ENCODE measurements around the gene PLK5.
"Not testable (repeated sequence)": the region's sequence is repeated elsewhere in the genome, so short reads cannot be mapped to it uniquely, and the experiment has no call there.

PLK5 gene, protein sequence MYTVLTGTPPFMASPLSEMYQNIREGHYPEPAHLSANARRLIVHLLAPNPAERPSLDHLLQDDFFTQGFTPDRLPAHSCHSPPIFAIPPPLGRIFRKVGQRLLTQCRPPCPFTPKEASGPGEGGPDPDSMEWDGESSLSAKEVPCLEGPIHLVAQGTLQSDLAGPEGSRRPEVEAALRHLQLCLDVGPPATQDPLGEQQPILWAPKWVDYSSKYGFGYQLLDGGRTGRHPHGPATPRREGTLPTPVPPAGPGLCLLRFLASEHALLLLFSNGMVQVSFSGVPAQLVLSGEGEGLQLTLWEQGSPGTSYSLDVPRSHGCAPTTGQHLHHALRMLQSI

DNA sequence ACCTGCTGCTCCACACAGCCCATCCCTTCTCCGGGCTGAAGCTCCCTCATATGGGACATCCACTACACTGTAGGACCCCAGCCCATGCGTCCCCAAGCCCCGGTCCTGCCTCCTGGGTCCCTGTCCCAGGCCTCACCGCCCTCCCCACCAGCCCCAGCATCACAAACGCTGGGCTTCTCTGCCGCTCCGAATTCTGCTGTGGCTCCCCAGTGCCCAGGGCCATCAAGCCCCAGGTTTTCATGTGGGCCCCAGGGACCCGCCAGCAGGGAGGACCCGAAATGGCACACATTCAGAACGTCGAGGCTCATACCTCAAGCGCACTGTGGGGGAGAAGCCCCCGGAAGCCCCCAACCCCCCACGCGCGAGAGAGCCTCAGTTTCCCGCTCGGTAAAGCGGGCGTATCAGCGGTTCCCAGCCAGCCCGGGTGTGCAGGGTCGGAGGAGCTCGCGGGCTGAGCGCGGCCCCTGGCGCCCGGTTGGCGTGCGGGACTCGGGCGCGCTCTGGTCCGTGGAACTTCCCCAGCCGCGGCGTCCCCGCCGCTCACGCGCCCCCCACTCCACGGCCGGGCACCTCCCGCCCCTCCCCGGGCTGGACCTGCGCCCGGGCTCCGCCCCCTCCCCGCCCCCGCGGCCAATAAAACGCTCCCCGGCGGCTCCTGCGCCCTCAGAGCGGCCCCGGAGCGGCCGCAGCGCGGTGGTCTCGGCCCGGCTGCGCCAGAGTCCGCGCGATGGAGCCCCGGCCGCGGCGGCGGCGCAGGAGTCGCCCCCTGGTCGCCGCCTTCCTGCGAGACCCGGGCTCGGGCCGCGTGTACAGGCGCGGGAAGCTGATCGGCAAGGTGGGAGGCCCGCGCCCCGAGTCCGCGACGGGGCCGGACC lies at the start of gene PLK5:
Gene PLK5, plus strand, starts transcription at position 666 of the 875 bp plus-strand sequence. CDS start 2,920 bp downstream, outside the sequence.
- peak in 24 of 58 donors; percentile 8 to 52 (median 16) for DNase-seq

DNA sequence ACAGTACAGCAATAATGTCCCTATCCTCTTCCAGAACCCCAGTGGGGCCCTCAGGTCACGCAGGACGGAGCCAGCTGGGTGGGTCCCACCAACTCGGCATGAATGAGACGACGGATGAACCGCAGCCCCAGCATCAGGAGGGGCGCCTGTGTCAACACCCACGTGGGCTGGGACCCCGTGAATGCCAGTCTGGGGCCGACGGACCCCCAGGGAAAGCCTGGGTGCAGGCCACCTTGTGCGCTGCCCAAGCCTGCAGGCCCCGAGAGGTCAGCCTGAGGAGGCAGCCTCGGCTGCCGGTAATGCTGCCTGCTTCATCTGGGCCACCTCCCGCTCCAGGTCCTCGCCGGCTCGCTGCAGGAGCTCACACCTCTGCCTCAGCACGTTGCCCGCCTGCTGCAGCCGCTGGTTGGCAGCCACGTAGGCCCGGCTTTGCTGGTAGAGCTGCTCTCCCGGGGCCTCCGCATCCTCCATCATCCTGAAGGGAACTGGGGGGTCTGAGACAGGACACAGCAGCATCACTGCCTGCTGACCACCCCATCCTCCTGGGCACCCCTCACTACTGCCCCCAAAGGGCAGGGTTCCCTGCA lies 49.0 kb upstream of the PLK5 start:
- no peak for DNase-seq

DNA sequence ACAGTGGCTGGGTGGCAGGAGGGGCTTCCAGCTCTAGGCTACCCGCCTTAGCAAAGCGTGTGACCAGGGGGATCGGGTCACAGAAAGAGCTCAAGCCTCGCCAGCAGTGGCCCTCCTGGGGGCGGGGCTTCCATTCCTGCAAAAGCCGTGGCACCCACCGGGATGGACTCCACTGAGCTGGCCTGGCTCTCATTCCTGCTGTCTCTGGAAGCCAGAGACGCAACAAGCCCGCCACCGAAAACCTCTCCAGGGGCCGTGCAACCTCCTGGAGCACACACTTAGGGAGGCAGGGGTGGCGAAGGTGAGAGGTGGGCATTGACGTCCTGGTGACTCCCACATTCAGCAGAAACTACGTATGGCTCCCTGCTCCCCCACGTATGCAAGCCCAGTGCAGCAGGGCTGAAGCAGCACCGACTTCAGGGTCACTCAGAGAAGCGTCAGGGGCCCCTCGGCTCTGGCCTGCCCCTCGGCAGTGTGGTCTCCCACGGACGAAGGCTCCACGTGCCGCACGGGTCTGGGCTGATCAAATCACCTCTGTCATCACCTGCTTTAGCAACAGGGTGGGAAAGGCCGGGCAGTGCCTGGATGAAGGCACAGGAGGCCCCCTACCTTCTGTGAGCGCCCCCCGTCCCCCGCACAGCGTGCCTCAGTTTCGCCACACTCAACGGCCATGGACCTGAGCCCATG lies 48.0 kb upstream of the PLK5 start:
- DNase-seq = no peak

DNA sequence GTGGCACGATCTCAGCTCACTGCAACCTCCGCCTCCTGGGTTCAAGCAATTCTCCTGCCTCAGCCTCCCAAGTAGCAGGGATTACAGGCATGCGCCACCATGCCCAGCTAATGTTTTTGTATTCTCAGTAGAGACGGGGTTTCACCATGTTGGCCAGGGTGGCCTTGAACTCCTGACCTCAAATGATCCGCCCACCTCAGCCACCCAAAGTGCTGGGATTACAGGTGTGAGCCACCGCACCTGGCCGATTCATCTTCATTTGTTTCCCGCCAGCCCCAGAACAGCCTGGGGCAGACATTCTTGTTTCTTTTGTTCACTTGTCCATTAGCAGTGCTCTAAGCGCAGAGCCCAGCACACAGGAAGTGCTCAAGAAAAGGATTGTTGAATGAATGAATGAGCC lies 46.8 kb upstream of the PLK5 start:
- not testable (repeated sequence) for DNase-seq

DNA sequence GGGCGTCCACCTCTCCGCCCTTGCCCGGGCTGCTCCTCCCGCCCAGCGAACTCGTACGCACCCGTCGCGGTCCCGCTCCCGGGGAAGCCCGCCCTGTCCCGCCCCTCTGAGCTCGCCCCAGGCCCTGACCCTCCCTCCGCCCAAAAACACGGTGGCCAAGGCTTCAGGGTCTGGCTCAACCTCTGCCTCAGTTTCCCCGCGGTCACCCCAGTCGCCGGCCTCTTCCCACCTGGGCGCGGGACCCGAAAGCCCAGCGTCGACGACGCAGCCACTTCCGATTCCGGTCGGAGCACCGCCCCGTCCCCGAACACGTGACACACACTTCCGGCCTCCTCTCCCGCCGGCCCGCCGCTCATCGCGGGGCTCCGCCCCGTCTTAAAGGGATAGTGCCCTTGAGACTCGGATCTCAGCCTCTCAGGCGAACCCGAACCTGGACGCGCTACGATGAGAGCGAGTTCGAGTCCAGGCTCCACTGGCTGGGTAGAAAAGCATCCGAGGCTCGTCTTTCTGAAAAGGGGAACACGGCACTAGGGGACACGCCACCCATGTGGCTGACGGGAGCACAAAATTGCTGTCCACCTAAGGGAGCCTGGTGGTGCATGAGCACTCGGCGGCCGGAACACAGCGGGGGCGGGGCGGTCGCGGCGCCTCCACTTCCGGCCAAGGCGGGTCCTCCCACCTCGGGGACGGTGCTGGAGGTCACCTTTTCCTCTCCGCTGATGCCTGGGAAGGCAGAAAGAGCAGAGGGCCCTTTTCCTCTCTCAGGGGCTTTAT lies 44.8 kb upstream of the PLK5 start, which contains the start of gene C19orf25:
Gene C19orf25, minus strand, starts transcription at position 282 of the 774 bp plus-strand sequence. CDS start 312 bp downstream, outside the sequence.
- peak; percentile 37 to 96 (median 89) for DNase-seq

DNA sequence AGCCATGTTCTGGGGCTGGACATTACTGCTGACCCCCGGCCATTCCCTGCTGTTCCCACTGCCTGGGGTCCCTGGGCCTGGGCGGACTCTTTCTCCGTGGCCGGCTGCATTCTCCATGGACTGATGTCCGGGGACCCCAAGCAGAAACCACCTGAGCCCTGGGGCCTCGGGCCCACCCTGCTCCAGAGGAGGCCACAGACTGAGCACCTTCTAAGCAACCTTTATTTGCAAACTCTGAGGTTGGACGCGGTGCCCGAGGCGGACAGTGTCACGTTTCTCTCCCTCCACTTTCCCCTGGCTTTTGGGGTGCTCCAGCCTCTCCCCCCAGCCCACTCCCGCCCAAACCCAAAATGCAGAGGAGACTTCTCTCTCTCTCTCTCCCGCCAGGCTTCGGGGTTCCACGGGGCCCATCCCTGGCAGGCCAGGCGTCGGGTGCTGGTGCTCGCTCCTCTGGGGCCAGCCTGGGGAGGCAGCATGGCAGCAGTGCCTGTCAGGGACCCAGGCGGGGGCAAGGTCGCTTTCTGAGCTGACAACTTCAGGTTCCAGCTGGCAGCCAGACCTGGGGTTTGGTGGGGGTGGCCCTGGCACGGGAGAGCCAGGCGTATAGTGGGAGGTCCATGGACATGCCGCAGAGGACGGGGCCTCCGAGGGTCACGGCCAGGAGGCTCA lies 42.5 kb upstream of the PLK5 start:
- DNase-seq = no peak

DNA sequence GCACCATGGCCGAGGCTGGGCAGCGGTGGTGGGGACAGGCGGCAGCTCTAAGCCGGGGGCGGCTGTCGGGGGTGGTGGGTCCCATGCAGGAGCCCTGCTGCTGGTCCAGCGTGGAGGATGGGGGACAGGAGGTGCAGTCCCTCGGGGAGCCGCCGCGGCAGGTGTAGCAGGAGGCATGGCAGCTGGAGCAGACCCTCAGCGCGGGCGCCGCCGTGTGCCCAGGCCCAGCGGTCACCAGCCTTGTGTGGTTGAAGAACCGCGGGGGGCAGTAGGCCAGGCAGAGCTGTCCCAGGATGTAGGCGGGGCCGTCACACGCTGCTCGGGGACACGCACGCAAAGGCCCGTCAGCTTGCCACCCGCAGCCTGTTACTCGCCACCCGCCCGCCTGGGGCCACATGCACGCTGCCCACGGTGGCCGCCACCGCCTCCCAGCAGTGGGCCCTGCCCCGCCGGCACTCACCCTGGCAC lies 42.0 kb upstream of the PLK5 start:
- DNase-seq = no peak

DNA sequence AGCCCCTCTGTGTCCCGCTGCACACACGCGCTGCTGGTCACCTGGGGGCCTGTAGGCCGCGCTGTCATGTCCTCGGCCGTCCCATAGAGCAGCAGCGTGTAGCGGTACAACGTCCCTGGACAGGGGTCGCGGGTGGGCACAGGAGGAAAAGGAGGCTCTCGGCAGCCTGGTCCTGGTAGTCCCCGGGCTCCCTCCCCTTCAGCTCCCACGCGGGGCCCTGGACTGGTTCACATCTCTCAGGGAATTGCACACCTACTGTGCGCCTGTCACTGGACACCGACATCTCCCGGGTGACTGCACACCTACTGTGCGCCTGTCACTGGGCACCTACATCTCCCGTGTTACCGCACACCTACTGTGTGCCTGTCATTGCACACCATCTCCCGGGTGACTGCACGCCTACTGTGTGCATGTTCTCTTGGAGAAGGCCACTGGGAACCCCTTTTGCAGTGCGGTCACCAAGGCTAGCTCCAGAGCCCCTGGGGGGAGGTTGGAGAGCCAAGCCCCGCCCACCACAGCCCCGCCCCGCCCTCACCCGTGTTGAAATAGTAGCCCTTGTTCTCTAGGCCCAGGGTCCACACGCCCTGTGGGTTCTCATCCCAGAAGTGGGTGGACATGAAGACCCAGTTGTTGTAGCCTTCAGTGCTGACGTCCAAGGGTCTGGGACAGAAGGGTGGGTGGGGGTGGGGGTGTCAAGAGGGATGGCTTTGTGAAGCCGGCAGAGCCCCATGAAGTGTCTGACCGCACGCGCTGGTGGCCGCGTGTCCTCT lies 41.3 kb upstream of the PLK5 start:
- DNase-seq = no peak

DNA sequence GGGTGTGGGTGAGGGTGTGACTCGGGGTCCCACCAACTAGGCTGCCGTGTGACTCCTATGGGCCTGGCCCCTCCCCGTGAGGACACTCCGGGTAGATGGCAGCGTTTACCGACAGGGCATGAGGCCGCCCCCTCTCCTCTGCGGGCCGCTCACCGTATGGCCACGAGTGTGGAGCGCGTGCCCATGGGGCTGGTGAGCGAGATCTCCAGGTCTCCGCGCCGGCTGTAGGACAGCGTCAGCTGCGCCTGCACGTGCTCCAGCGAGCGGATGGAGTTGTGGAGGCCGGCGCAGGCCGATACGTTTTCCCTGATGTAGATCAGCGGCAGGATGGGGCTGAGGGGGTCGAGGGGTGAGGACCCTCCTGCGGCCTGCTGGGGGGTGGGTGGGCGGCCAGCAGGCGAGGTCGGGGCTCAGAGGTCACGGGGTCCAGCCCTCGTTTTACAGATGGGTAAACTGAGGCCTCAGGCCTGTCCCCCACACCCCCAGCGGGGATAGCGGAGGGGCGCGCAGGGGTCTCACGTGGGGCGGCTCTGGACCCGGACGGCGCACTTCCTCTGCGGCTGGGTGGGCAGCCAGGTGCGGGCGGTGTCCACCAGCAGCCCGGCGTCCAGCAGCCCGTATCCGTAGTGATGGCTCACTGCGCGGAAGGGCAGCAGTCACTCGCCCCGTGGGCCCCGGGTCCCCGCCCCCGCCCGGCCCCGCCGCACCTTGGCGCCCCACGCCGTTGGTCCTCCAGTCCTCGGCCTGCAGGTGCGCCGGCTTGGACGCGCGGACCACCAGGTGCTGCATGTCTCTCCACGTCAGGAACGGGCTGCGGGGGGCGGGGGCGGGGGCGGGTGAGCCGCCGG lies 40.5 kb upstream of the PLK5 start:
- no peak for DNase-seq

DNA sequence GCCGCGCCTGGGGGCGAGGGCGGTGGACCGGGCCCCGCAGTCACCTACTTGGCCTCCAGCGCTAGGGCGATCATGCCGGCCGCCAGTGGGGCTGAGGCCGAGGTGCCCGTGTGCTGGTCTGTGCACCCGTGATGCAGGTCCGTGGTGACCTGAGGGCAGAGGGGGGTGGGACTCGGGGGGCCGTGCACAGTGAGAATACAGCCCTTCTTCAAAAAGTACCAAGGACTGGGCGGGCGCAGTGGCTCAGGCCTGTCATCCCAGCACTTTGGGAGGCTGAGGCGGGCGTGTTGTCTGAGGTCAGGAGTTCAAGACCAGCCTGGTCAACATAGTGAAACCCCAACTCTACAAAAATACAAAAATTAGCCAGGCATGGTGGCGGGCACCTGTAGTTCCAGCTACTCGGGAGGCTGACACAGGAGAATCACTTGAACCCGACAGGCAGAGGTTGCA lies 39.9 kb upstream of the PLK5 start:
- no peak for DNase-seq

DNA sequence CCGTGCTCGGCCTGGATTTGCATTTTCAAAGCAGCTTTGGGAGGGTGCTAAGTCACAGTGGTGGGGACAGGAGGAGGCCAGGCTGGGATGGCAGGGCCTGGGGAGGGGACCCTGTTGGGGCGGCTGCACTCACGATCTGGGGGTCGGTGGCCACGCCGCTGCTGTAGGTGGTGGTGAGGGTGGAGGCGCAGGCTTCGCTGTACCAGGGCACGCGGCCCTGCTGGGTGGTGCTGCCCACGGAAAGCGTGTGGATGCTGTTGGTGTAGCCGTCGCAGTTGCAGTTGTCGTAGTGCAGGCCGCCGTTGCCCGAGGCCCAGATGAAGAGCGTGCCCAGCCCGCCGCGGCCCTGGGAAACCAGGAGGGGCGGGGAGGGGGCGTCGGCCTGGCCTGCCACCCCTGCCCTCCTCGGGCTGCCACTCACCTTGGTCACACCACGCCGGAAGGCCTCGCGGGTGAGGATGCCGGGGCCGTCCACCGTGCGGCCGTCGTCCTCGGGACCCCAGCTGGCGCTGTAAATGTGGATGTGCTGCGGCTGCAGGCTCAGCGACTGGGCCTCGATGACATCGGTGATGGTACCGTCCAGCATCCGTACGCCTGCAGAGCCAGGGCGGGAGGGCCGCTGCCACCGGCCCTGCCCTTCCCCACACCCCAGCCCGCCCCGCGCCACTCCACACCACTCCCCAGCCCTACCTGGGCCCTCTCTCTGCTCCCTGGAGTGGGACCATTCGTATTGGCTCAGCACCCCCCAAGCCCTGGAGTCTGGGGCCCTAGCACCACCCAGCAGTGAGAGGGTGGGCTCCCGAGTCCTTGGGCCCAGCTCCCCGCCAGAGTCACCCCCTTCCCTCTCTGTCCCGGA lies 36.9 kb upstream of the PLK5 start:
- DNase-seq = no peak

DNA sequence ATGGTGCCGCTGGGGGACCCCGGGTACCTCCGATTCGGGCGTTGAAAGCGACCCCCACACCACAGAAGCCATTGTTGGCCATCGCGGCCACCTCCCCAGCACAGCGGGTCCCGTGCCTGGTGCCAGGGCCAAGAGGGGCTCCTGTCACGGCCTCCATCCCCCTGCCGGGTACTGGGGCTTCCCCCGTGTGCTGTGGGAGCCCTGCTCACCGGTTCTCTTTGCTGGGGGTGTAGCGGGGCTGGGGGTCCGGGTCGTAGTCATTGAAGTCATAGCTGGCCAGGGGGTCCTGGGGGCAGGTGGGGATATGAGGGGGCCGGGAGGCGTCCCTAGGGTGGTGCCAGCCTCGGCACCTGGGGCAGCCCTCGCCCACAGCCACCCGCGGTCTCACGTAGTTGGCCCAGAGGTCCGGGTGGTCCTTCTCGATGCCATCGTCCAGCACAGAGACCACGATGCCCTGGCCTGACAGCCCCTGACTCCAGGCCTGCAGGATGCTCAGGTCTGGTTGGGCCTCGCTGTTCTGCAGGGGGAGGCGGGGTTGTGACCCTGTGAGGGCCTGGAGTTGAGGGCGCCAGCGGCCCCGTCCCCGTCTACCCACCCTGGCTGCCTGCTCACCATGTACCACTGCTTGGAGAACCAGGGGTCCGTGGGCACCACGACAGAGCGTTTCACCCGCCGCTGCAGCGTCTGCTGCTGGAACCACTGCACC lies 36.1 kb upstream of the PLK5 start:
- no peak for DNase-seq

DNA sequence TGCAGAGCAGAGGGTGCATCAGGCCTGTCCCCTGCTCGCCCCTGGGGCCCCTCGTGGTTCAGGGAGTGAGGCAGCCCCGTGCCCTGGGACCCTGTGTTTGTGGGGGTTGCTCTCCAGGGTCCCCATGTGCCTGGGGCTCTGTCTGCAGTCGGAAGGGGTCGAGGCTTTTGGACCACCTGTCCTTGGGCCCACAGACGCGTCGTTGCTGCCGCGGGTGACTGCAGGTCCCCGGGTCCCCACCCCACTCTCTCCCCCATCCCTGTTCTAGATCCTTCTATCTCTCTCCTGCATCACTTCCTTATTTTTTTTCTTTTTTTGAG lies 35.6 kb upstream of the PLK5 start:
- DNase-seq = no peak

DNA sequence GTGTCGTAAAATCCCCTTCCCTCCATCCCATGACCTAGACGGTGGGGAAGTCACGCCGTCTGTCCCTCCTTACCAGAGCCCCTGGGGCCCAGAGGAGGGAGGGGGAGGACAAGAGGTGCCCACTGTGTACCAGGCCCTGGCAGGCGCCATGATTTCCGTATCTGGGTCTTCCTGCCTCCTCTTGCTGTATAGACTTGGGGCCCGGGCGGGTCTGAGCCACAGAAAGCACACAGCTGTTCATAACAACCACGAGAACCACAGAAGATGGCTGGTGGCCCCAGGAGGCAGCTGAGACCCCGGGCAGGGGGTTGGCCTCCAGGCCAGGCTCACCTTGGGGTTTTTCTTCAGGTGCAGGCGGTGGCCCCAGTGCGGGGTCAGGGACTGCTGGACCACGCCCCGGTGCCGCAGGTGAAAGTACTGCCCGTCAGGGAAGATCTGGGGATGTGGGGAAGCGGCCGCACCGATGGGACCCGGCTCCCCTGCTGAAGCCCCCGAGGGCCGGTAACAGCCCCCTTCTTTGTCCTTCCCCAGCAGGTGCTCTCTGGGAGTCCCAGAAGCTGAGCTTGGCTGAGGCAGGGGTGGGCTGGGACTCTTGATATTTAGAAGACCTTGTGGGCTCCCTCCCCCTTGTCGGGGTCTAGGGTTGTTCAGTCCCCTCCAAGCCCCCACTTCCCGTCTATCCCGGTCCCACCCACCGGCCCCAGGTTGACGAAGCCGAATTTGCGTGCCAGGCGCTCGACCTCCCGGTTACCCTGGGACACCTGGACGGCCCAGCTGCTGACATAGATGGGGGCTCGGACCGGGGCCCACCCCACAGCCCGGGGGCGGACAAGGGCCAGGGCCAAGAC lies 34.2 kb upstream of the PLK5 start:
- peak in 1 of 58 donors; percentile 43 for DNase-seq
